ENCODE results near the gene RPS15.
"Not testable (repeated sequence)": the region's sequence is repeated elsewhere in the genome, so short reads cannot be mapped to it uniquely, and the experiment has no call there.

RPS15 gene

DNA sequence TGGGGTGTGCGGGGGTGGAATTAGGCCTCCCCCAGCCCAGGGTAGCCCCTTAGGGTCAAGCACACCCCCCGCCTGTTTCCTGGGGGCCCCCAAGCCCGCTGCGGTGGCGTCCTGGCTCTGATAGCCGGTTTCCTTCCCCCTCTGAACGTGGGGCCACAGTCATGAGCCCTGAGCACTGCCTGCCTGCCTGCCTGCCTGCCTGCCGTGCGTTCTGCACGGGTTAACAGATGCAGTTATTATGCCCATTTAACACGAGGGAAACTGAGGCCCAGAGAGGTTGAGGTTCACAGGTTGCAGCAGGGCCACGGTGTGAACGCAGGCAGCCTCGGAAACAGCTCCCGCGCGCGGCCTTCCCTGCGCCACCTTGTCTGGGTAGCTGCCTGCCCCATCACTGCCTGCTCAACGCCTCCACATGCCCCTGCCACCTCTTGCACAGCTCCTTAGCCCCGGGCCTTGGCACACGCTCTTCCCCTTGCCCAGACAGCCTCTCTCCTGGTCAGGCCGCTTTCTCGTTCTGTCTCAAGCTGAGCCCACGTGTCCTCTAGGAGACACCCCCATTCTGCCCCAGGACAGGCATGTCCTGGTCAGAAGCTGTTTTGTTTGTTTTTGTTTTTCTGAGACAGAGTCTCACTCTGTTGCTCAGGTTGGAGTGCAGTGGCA, 35.7 kb upstream of the RPS15 start:
- no peak for DNase-seq

DNA sequence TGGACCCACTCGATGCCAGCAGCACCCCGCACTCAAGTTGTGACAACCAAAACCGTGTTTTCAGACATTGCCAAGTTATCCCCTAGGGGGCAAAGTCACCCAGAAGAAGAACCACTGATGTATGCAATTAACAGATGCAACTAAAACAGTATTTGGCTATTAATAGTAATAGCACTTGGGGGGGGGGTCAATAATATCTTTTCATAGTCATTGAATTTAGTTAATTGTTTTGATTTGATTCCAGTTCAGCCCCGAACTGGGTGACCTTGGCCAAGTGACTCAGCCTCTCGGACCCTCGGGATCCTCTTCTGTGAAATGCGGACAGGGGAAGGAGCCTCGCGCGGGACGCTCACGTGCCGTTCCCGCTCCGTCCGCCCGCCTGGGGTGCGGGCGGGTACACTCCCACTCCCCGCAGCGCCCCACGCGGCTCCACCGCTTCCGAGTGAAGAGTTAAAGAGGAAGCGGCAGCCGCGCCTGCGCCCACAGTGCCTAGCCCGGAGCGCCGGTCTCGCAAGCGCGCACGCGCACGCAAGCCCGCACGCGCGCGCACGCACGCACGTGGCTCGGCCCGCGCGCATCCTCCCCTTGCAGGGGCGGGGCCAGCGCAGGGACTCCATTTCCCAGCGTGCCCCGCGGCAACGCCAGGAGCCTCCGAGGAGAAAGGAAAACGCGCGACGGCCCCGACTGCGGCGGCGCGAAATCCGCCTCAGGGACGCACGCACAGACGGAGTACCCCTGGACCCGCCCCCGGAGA, 31.2 kb upstream of the RPS15 start:
- DNase-seq = peak; percentile 98

DNA sequence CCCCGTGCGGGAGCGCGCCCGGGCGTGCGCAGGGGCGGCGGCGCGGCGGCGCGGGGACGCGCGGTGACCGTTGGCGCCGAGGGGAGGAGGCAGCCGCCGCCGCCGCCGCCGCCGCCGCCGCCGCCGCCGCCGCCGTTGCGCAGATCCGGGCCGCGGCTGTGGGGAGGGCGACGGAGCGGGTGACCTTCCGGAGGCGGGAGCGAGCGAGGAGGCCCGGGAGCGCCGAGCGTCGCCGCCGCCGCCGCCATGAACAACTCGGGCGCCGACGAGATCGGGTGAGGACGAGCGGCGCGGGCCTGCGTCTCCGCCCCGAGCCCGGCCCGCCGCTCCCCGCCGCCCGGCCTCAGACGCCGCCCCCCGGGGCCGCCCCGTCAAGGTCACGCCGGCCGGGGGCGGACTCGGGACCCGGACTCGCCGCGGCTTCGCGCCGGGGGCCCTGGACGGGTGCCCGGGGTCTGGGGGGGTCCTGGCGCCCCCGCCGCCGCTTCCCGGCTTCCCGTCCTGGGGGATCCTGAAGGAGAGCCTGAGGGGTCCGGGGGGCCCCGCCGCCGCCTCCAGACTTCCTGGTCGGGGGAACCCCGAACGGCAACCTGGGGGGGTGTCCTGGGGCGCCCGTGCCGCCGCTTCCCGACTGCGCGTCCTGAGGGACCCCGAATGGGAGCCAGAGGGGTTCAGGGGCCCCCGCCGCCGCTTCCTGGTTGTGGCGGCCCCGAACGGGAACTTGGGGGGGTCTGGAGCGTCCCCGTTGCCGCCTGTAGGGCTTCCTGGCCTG, 30.5 kb upstream of the RPS15 start, which contains the start of gene DAZAP1:
Gene DAZAP1, plus strand, starts transcription at position 59 of the 772 bp plus-strand sequence. Its CDS starts 188 bp downstream, at position 247.
- no peak for DNase-seq

DNA sequence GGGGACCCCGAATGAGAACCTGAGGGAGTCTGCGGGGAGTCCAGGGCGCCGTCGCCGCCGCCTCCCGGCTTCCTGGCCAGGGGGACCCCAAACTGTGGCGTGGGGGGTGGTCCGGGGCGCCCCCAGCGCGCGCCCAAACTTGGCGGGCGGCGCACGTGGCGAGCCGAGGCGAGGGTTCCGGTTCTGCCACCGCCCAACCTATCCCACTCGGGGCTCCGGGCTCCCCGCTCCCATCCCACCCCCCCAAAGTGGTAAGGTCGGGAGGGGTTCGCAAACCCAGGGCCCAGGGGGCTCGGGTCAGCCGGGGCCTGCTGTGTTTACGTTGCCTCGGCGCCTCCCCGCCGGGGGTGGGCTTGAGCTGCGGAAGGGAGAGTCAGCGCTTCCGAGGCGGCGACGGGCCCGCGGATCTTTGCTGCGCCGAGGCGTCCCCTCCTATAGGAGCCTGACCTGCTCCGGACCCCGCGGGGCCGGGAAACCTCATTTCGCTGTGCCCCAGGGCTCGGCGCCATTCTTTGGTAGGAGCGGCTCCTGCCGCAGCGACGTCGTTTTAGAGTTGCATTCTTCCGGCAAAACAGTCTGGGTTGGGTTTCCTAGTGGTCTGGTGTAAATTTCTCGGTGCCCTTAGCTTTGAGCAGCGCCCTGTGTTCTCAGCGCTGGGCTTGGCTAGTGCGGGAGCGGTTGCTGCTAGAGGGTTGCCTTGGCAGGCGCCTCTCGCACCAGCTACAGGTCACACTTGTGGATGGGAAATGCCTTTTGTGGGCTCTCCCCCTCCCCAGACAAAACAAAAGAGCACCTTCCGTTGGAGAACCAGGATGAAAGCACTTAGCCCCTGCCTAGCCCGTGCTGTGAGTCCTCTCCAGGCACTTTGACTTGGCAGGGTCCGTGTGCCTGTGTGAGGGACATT, 29.6 kb upstream of the RPS15 start:
- no peak for DNase-seq

DNA sequence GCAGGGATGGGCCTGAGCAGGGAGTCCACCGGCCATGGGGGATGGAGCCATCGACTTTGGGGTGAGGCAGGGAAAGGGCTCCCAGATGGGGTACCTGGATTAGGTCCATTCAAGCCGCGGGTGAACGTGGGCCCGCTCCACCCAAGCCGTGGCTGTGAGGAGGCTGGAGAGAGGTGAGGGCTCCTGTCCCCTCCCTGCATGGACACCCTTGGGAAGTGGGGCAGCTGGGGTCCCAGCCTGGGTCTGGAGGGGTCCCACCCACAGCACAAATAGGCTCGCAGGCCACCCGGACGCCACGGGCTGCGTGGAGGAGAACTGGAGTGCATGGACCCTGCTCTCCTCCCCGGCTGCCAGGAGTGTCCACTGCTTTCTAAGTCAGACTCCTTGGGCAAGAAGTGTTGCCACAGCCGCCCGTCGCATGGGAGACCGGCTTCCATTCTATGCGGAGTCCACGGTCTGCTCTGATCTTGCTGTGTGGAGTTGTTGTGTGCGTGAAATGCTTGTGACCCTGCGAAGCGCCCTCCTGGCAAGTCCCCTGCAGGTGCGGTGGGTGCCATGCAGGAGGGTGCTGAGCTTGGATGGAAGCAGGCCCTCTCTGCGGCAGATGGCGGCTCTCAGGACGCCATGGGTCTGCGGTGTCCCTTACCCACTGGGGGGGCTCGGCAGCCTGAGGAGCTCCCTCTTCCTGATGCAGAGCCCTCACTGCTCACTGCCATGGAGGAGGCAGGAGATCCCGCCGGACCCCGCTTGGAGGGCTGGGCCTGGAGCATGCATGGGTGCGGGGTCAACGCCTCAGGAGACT, 28.8 kb upstream of the RPS15 start:
- DNase-seq = no peak

DNA sequence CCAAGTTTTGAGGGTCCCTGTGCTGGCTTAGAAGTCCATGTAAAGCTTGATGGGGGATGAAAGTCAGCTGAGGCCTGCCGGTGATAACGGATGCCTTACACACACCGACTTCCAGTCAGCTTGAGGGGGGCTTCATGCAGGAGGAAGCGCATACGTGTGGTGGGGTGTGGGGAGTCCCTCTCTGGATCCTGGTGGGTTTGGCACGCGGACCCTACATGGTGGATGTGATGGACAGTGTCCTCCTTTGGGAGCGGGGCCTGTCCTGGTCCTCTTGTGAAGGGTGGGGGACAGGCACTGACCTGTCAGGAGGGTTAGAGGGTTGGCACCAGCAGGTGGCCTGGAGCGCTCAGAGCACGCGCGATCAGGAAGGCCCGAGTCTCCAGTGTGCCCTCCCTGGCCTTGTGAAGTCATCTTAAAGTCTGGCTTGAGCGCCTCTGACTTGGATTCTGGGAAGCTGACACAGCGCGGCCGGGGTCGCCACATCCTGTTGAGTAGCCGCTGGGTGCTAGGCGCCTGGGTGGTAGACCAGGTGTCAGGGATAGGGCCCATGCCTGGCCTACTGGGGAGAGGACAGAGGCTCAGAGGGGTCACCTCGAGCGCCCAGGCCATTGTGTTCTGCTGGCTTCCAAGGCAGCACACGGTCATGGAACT, 27.9 kb upstream of the RPS15 start:
- no peak for DNase-seq

DNA sequence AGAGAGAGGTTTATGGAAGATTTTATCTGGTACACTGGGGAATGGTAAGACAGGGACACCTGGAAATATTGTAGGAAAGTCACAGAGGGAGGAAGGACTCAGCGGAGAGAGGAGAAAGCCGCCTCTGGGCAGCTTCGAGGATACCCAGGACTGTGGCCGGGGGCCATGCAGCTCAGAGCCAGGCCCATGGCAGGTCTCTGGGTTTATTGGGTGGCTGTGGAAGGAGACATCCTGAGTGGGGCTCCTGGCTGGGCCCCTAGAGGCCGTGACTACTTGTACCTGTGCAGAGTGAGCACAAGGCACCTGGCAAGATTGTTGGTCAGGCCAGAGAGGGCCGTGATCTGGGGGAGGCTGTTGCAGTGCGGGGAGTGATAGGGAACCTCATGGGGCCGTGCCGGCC, 27.4 kb upstream of the RPS15 start:
- DNase-seq = no peak

DNA sequence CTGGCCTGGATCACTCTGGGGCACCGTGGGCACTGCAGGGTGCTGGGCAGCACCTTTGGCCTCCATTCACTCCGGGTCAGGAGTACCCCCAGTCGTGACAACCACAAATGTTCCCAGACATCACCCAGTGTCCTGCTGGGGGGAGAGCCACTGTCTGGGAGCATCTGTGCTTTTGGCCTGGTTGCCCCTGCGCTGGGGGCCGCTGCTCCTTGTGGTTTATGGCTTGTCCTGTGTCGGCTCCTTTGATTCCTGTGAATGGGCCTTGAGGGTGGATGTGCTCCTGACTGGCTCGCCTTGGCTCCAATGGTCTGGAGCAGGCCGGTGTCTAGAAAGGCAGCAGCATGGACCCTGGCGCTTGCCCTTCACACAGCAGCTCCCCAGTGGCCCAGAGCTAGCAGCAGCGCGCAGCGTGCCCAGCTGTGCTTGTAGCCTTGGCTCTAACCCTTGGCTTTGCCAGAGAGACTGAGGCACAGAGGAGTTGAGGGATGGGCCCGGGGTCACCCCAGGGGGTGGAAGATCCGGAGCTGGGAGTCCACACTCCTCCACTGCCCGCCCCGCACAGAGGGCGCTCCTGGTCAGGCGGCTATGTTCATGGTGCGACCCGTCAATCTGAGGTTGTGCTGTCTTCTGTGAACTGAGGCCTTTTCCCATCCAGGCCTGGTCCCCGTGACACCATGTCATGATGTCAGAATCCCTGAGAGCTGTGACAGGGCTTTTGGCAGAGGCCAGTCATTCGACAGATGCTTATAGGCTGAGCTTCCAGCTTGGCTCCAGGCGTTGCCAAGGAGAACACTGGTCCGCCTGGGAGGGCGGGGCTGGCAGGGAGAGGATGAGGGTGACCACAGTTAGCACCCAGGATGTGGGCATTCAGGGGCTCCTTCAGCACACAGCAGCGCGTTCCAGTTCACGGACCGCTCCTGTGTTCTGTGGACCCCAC, 26.7 kb upstream of the RPS15 start:
- no peak for DNase-seq

DNA sequence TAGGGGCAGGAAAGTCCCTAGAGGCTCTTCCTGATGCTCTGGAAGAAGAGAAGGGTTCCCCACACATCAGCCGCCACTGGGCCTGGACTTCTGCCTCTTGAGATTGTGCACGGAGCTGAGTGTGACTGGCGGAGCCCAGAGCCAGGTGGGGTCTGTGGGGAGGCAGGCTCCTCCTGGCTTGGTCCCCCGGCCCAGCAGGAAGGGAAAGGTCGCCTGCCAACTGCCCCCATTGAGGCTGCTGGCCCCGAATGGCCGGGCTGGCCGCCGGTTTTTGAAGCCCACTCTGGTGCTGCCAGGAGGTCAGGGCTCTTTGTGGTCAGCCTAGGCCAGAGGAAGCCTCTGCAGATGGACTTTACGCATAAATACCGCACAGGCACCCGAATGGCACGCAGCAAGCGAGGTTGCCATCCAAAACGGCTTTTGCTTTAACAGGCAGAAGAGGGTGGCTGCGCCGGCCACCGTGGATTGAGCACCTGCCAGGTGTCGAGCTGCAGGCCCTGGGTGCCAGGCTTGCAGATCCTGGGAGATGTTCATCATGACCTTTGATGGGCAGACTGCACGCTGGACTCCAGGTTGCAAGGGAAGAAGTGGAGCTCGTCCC, 25.8 kb upstream of the RPS15 start:
- DNase-seq = no peak

DNA sequence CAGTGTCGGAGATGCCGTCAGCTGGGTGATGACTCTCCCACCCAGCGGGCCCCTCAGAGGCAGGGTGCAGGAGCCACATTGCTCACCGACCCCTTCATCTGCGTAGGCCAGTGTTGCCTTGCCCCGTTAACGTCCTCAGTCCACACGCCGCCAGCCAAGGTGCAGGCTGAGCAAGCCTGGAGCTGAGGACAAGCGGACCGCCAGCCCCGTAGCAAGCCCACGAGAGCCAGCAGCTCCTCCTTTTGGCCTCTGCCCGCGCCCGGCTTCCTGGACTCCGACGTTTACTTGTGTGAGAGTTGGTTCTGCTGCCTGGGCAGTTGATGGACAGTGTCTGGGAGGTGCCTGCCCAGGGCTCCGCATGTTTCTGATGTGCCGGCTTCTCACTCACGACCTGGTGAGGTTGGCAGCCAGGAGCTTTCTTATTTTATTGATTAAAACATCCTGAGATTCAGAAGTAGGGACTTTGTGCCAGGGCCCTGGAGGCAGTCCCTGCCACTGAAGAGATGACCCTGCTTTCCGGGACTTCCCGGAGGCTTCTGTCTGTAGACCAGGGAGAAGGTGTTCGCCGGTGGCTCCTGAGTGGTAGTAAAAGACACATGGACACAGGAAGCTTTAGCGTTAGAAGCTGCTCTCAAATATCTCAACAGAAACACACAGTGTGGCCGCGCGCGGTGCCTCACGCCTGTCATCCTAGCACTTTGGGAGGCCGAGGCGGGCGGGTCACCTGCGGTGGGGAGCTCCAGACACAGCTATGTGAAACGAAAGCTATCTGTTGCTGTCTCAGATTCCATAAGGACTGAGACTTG, 25.0 kb upstream of the RPS15 start:
- no peak for DNase-seq

DNA sequence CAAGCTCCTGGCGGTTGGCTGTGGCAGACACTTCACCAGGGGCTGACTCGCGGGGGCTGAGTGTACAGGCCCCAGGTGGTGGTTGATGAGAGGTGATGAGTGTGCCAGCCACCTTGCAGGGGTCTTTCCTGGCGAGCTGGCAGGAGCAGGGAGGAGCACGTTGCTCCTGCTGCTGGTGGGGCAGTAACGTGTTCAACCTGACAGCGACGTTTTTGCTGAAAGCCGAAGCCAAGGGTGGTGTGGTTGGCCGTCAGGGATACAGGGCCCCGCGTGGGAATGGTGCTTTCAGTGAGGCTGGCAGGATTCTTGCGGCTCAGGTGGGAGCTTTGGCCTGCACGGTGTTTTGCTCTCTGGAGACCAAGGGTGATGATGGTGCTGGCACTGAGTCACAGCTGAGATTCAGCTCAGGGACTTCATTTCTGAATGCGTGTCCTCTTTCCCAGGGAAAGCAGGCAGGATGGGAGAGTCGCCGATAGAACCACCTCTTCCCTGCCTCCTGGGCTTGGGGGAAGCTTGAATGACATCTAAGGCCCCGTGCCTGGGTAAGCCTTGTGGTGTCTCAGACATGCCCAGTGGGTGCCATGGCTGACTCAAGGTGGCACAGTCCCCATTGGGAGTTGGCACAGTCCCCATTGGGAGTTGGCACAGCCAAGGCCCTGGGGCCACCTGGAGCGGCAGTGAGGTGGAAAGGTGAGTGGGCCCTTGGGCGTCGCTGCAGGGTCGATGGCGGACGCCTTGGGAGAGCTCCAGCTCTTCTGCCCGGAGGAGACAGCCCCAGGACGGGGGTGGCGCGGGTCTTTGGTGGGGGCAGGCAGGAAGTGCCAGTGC, 22.0 kb upstream of the RPS15 start:
- DNase-seq = no peak

DNA sequence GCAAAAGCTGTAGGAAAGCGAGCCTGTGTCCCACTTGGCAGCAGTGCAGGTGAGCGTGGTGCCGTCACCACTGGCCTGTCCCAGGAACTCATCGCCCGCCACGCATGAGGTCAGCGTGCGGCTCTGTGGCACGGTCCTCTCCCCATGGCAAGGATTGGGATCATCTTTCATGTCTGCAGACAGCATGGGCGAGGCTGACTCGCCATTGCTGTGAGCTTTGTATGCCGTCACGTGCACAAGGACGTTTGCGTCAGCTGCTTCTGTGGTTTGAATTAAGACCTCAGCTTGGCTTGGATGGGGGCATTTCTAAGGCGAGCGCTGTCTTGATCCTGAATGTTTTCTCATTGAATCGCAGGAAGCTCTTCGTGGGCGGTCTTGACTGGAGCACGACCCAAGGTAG, 21.1 kb upstream of the RPS15 start:
- DNase-seq = no peak

DNA sequence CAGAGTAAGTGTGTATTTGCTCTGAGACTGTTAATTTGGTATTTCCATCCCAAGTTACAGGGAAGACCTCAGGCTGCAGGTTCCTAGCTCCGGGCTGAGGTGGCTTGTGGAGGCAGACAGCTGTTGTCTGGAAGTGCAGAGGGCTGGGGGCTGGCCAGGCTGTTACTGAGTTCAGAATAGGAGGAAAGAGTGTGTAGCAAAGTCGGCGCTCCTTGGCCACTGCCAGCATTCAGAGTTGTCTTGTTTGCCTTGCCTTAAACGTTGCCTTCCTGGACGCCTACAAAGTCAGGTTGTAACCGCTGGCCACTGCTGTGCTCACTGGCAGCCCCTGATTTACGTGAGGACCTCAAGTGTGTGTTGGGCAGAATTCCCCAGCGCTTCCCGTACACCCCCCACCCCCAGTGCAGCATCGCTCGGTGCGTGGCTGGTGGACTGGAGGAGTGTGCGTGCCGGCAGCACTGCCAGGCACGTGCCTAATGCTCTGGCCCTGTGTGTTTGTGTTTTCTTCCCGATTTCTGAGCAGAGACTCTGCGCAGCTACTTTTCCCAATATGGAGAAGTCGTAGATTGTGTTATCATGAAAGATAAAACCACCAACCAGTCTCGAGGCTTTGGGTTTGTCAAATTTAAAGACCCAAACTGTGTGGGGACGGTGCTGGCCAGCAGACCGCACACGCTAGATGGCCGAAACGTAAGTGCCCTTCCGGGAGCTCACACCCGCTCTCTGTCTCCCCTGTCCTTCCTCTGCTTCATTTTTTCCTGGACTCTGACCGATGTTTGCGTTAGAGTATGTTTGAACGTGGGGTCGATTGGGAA, 20.3 kb upstream of the RPS15 start:
- DNase-seq = no peak

DNA sequence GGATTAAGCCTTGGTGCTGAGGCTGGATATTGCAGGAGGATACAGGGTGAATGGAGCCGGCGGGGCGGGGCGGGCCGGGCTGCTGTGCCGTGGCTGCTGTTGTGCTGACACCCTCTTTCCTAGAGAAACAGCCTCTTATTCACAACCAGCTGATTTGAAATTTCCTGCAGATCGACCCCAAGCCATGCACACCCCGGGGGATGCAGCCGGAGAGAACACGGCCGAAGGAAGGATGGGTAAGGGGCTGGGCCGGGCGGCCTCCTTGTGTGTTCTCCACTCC, 19.8 kb upstream of the RPS15 start:
- no peak for DNase-seq

DNA sequence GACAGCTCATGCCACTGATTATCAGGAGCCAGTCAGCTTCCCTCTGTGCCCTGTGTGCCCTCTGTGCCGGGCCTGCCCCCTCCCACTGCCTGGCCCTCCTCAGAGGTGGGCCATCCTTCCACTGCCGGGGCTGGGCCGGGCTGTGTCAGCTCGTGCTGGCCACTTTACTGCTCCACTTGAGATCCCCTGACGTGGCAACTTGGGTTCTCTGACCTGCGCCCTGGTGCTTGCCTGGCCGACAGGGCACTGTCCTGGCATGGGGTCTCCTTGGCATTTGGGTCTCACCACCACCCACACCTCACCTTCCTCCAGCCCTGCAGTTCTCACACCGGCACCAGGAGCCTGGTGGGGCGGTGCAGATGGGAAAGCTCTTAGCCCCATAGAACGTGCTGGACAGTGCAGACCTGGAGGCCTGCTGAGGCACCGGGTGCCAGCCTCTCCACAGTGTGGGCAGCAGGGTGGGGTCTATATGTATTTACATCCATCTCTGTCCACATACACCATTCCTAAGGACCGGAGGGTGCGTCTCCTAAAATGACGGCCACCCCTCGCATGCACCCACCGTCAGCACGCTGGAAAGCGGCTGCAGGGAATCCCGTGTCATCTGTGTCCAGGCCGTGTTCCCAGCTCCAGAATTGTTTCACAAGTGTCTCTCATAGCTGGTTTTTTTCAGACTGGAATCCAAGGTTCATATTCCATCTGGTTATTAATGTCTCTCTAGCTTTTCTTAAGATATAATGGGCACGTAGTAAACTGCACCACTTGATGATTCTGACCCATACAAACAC, 19.1 kb upstream of the RPS15 start:
- no peak for DNase-seq

DNA sequence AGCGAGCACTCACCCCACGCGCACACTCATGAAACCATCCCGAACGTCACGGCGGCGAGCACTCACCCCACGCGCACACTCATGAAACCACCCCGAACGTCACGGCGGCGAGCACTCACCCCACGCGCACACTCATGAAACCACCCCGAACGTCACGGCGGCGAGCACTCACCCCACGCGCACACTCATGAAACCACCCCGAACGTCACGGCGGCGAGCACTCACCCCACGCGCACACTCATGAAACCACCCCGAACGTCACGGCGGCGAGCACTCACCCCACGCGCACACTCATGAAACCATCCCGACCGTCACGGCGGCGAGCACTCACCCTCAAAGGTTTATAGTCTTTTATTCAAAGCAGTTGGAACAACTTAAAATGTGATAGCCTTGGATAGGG, 18.1 kb upstream of the RPS15 start:
- DNase-seq = not testable (repeated sequence)
